HuH-7.5 (cell line): ENCODE results near the gene CTNNA3.

ENCODE experiments used
- DNase-seq: peaks from one replicate; pipeline ENCODE4 v3.0.0; 2011; ENCODE audit warnings: low spot score

Gene CTNNA3

DNA sequence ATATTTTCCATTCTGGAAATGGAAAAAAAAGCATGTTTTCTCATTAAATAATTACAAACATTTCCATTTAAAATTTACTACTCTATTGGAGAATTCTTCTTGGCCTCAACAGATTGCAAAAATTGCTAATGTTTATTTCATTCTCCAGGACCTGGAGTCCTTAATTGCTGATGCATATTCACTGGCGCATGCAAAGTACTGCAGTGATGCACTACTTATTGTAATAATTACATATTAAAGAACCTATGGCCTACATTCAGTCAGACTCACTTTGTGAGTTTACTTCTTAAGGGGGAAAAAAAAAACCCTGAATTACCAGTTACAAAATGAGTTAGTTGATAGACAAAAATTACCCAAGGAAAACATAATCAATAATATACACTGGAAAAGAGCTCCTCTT lies 1161.1 kb downstream of the CTNNA3 start:
- no peak for DNase-seq

DNA sequence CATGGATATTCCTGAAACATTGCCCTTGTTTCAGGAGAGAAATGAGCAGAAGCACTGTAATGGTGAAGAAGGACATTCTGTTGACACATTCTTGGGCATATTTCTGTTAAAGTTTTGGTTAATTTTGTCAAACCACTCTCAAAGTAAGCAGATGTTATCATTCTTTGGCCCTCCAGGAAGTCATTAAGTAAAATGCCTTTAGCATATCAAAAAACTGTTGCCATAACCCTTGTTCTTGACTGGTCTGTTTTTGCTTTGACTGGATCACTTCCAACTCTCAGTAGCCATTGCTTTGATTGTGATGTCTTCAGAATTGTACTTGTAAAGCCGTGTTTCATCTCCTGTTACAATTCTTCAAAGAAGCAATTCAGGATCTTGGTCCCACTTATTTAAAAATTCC lies 1174.5 kb downstream of the CTNNA3 start:
- no peak for DNase-seq

DNA sequence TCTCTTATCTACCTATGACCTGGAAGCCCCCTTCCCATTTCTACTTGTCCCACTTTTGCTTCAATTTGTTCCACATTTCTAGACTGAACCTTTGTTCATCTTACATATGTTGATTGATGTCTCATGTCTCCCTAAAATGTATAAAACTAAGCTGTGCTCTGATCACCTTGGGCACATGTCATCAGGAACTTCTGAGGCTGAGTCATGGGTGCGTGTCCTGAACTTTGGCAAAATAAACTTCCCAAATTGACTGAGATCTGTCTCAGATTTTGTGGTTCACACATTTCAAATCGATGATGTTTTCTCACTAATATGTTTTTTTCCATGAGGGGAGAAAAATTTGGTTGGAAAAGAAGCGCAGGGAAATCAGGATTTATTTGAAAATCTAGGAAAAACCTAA lies 1176.4 kb downstream of the CTNNA3 start:
- DNase-seq = no peak

DNA sequence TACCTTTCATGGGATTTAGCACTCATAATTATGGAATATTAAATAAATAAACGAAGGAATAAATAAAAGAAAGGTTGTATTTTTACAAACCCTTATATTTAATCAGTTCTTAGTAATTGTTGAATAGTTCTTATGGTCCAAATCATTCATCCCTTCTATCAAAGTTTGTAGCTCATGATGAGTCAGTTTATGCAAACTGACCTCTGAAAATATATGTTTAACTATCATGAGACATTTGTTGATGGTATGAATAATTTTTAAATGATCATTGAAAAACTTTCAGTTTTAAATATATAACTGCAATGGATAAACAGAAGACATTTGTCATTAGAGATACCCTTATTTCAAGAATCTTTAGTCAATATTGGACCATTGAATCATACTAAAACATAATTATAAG lies 1181.3 kb downstream of the CTNNA3 start:
- DNase-seq = no peak

DNA sequence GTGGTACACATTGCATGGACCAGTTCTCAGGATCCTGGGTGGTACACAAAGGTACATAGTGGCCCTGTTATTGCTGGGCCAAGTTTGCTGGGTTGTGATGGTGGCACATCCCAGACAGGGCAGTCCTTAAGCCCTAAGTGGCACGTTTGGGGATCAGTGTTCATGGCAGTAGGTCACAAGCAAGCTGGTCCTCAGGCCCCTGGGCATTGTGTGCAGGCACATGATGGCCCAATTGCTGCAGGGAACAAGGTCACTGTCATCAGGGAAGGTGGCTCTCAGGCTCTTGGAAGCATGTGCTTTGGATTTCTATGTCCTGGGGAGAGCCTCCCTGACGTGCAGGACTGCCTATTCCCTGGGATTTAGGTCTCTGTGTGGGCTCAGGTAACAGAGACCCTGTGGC lies 1182.5 kb downstream of the CTNNA3 start:
- no peak for DNase-seq

DNA sequence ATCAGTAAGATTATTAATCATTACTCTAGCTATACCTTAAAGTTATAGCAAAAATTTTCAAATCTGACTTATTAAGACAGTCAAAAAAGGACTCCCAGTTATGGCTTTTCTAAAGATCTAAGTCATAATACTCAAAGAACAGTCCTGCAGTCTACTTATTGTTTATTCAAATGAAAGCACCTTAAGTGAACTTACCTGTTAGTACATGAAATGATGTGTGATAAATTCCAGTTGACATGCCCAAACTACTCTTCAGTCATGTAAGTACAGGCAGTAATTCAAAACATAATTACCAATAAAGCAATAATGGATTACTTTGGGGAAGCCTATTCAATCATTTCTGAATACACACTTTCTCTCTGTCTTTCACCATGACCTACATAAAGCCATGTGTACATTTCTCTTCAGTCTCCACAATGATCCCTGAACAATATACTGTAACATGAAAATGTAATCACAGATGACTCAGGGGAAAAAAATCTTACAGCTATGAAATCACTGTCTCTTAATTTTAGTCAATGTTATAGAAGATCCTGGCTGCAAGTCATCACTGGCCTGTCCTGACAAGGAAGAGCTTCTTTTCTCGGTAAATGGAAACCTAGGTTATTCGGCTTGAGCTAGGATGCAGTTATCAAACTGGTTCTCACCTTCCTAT lies 1190.9 kb downstream of the CTNNA3 start:
- DNase-seq = no peak

DNA sequence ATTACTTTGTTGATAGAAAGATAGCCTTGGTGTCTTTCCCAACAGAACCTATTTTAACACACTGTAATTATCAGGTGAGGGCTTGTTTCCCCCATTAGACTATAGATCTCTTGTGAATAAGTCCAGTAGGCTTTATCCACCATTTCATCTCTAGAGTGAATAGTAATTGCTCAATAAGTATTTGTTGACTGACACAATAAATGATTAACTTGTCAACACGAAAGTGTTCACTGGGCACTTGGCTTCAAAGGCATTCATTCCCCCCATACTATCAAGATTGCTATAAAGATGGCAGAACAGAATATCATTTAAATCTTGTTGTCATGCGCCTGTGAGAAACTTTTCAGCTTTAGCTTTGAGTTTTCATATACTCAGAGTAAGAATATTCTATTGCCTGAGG lies 1194.6 kb downstream of the CTNNA3 start:
- no peak for DNase-seq

DNA sequence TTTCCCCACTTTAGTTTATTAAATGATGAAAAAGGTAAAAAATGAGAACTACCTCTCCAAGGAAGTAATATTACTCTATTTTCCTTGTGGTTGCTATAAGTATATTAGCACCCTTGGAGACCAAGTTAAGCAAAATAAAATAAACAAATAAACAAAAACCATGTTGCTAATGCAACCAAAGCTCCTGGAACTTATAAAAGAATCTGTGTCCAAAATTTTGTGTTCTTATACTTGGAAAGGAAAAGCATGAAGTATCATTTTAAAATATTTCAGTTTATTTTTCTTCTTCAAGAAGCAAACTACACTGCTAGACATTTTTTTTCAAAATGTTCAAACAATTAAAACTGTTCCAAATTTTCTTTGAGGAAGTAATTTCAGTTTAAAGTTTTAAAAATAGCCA lies 1212.0 kb downstream of the CTNNA3 start:
- DNase-seq = no peak

DNA sequence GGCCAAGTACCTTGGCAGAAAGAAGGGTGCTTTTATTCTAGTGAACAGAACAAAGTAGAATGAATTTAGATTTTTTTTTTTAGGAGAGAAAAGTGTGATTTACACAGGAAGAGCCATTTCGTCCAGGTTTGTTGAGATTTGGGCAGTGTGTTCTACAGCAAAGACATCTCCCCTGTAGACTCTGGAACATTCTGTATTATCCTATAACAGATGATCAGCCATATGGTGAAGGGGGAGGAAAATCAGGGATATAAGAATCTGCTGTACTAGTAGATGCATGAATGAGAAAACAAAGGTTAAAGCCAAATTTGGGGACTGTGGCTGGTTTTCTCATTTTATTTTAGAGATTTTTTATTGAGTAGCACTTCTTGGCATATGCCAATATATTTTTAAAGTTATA lies 1223.8 kb downstream of the CTNNA3 start:
- no peak for DNase-seq

DNA sequence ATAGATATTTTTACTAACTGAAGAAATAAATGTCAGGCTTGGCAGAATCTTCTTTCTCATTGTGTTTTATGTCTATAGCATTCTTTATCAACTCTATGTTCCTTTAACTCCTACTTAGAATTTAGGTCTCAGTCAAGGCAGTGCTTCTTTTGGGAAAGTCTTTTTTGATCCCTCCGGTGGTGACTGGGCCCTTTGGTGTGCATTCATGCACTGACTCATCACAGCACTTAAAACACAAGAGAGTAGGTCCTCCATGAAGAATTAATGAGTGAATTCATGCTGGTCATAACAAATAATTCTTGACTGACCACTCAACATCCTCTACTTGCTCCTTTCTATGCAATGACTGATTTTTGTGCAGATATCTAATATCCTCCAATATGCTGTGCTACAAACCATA lies 1229.0 kb downstream of the CTNNA3 start:
- no peak for DNase-seq

DNA sequence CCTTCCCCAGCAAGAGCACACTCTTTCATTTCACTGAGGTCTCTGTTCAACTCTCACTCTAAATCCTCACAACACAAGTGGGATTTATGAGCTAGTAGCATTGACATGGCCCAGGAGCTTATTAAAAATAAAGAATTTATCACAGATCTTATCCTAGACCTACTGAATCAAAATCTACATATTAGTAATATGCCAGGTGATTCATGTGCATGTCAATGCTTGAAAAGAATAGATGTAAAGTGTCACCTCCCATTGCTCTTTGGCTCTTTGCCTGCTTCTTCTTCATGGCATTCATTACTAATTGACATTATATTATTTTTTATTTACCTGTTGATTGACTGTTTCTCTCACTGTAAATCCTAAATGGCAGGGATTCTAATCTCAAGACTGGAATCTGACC lies 1229.4 kb downstream of the CTNNA3 start:
- no peak for DNase-seq

DNA sequence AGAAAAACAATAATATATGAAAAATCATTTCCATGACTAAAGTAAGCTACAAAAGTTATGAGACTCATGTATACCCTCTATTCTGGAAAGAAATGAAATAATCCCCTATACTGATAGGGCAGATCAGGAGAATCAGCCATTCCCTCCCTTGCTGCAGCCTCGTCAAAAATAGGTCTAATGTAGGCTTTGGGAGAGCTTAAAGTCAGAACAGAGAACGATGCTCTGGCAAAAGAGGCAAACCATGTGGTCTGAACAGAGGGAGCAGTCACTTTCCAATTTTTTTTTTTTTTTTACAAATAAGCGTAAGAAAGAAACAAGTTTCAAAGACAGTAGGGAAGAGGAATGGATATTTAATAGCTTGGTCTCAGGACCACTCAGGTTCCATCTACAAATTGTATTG lies 1232.4 kb downstream of the CTNNA3 start:
- no peak for DNase-seq

DNA sequence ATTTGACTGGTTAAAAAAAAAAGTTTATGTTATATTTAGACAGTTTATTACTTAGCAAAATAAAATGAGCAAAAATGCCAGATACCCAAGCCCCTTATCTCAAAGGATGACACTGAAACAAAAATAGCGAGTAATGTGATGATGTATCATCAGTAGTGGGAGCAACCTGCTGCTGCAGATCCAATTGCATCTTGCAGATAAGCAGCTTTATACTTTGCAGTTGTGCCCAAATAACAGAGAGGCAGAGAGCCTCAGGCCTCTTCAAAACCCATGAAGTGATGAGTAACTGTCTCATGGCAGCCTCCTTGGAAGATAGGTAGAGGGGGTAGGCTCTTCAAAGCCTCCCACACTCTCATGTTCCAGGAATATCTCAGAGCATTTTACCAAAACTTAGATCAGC lies 1238.4 kb downstream of the CTNNA3 start:
- no peak for DNase-seq

DNA sequence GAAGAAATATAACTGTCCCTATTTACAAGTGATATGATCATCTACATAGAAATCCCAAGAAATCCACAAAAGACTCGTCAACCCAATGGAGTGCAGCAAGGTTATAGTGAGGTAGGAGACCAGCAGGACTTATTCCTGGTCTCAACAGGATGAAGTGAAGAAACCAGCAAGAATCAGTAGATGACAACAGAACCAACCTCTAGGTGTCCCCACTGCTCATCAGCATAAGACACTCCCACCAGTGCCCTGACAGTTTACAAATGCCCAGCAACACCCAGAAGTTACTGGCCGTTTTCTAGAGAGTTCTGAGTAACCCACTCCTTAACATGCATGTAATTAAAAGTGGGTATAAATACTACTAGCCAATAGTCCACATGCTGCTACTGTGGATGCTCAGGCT lies 1240.7 kb downstream of the CTNNA3 start:
- DNase-seq = no peak

DNA sequence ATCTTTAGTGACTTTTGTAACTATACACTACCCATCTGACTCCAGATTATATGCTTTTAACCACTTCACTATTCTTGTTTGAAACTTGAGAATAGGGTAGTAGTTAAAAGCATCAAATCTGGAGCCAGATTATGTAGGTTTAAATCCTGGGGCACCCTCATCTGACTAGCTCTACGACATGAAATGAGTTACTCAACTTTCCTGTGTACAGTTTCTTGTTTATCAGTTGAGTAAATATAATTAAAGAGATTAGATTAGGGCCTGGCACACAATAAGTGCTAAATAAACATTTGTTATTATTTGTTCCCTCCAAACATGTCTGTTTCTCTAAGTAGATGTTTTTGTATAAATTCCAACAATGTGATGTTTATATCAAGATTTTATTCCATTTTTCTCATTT lies 1255.4 kb downstream of the CTNNA3 start:
- no peak for DNase-seq

DNA sequence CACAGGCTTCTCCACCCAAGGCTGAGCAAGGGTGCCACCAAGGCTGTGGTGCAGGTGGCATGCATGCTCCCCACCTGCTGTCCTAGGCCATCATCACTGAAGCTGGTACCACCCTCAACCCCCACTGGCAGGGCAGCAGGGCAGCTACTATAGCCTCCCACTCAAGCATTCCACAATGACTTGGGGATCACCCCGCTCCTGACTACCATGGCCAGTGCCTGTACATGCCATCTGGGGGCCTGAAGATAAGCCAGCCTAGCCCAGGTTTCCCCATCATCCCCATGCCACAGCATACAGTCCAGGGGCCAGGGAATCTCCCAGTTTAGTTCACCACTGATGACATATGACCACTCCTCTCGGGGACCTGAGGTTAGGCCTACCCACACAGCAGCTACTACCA lies 1281.1 kb downstream of the CTNNA3 start:
- DNase-seq = no peak

DNA sequence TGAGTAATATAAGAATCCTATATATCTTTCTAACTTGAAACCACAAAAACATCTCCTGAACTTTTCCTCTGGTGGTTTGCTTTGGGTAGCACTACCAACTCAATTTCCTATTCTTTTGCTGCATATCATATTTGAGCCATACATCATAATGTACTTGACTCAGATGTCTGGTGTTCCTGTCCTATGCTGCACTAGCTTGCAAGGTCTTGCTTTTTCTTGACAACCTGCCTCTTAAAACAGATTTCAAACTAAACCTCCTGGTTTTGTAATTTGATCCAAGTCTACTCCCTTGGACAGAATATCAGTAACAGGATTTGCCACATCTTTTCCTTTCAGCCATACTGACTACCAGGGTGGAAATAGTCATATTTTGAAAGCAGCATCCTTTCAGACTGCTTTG lies 1290.4 kb downstream of the CTNNA3 start:
- DNase-seq = no peak

DNA sequence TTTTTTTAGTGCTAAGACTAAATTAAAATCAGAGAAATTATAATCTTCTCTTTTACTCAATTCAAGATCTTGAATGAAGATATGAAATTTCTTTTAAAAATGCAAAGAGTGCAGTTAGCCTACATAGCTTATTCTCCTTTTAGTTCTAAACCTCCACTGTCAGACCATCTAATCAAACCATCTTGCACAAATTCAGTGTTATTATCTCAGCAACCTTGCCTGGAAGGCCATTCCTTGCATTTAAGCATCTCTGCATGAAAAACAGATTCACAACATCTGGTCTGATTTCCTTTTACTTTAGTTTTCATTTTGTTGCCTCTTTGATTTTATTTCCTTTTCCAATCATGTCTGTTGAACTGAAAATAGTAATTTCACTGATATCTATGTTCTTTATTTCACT lies 1297.3 kb downstream of the CTNNA3 start:
- DNase-seq = no peak

DNA sequence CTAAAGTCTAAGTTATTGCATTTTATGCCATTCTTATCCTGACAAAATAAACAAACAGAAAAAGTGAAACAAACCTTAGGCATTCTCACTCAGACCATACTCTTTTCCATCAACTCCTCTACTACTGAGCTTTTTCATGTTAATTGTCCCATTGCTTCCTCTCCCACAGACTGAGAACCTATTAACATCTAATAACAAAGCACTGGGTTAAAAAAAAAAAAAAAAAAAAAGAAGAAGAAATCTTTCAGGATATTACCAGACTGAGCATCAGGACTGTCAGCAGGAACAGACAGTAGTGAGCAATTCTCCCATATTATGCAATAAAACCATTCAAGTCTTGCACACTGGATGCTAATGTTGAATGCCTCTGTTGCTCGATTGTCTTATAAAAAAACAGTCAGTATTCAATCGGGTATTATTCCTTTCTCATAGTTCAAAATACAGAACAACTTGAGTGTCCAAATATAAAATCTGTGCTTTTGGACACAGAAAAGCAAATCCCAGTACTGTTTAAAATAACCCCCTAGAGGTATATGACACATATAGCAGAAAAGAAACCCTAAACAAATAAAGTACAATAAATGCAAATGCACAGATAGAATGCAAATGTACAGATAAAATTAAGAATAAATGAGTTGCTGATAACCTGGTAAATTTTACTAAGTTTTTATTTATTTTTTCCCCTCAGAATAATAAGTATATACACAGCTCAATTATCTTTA lies 1301.5 kb downstream of the CTNNA3 start:
- DNase-seq = no peak

DNA sequence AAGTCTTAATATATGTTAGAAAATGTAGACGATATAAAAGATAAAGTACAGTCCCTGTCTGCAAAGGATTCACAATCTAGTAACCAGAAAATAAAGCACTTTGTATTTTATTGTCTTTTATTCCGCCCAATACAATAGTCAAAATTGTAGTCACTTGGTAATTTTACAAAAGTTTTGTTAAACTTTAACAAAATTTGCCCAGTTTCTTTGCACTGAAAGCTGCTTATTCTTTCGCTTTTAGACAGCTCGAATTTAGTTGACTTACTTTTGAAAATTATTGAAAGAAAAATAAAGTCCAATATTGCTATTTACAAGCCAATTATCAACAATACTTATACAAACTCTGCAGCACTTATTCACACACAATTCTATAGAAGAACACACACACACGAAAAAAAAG lies 1305.1 kb downstream of the CTNNA3 start:
- DNase-seq = no peak

DNA sequence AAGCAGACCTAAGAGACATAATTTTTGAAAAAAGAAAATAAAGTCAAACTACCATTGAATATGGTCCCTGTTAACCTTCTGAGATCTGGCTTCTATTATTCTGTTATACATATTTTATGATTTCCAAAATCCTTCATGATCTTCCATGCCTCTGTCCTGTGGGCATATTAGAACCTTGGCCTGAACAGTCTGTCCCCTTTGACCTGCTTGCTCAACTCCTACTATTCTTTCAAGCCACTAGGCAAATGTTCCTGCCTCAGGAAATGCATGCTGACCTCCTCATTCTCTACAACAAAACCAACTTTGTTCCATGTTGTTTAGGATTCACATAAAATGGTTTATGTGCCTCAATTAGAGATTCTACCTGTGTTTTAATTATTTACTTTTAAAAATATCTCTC lies 1315.0 kb downstream of the CTNNA3 start:
- DNase-seq = no peak

DNA sequence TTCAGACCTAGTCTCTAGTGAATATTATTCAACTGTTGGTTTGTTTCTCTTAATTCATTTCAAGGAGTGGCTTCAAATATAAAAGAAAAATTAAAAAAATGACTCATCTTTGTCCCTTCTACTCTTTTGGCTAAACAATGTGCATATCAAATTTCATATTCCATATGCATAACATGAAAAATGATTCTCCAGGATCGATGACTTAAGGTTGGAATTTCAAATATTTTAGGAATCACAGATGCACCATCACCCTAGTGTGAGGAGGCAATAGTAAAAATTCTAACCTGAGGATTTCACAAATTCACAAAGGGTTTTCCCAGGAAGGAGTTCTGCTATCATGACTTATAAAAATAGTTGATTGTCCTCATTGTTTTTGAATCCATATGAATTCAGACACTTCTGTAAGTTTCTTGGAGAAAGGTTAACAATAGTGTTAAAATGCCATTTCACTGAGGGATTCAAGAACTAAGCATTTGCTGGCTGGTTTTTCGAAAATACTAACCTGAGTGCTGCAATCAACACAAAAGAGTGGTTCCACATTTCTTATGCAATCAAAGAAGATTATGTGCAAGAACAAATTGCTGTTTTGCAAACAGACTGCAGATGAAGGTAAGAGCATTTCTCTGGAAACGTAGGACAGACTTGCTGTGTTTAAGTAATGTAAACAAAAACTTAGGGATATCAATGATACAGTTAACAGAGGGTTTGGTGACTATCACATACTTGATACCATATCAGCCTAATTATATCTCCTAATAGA lies 1317.7 kb downstream of the CTNNA3 start:
- no peak for DNase-seq

DNA sequence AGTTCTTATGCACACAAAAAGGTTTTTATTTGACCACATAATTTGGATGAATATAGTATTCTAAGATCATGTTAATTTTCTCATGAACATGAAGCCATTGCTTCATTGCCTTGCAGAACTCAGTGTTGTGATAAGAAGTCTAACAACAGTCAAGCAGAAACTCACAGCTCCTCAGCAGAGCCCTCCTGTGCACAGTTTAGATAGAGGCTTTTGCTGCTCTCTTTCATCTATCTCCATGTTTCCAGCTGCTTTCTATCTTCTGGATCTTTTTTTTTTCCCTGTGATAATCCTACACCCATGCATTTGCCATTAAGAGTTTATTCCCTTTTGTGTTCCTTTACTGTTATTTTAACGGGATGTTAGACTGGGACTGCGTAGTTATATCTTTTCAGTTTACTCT lies 1327.8 kb downstream of the CTNNA3 start:
- no peak for DNase-seq
